Spleen (tissue), 11 donors: Measurements from ENCODE around the gene CCDC102A. TPM values are rescaled to one million over a fixed set of nuclear protein-coding genes. Genes with fewer than 3 reads are reported as not detected.

Experiments used
- DNase-seq: peaks from one replicate; pipeline ENCODE4 v3.0.0-alpha.2; 2020
- H3K27ac ChIP-seq, 8 donors: fragments of 200-600 bp; sonication (generic) in 7 of 8; 1 replicate in 4 of 8; 2 replicates in 4 of 8; pipeline versions ENCODE4 v1.5.0 to v1.8.0; 2016 to 2021; ENCODE audit warnings: inconsistent platforms in 4 of 8, mild to moderate bottlenecking in 4 of 8, moderate library complexity in 1 of 8
- H3K27me3 ChIP-seq, 7 donors: fragments of 200-600 bp; sonication (generic) in 6 of 7; replicated peaks in 1 of 7; 1 replicate in 4 of 7; 2 replicates in 3 of 7; pipeline versions ENCODE4 v1.5.0 to v1.8.0; 2016 to 2021; ENCODE audit warnings: inconsistent platforms in 3 of 7, mild to moderate bottlenecking in 1 of 7
- H3K36me3 ChIP-seq, 6 donors: fragments of 200-600 bp; sonication (generic) in 5 of 6; 1 replicate in 4 of 6; 2 replicates in 2 of 6; pipeline versions ENCODE4 v1.5.0 to v1.8.0; 2016 to 2021; ENCODE audit warnings: inconsistent platforms in 2 of 6
- H3K4me1 ChIP-seq, 6 donors: fragments of 200-600 bp; sonication (generic) in 5 of 6; 1 replicate in 3 of 6; 2 replicates in 3 of 6; pipeline versions ENCODE4 v1.5.0 to v1.8.0; 2016 to 2021; ENCODE audit warnings: inconsistent platforms in 3 of 6
- H3K4me3 ChIP-seq, 8 donors: fragments of 200-600 bp; sonication (generic) in 7 of 8; 1 replicate in 4 of 8; 2 replicates in 4 of 8; pipeline versions ENCODE4 v1.5.0 to v1.8.0; 2016 to 2021; ENCODE audit warnings: inconsistent platforms in 4 of 8, mild to moderate bottlenecking in 4 of 8, moderate library complexity in 2 of 8
- H3K9me3 ChIP-seq, 8 donors: fragments of 200-600 bp; sonication (generic) in 7 of 8; 1 replicate in 4 of 8; 2 replicates in 4 of 8; pipeline versions ENCODE4 v1.5.0 to v1.8.0; 2016 to 2021; ENCODE audit warnings: inconsistent platforms in 4 of 8
- CTCF ChIP-seq, 11 experiments: fragments of 200-600 bp in 7 of 11; fragments of 450-650 bp in 4 of 11; sonication (generic) in 4 of 11; IDR thresholded peaks in 8 of 11; conservative IDR thresholded peaks in 3 of 11; 1 replicate in 7 of 11; 2 replicates in 4 of 11; pipeline versions ENCODE4 v1.4.0 to v1.8.0; 2016 to 2021; ENCODE audit warnings: antibody characterized with exemption in 11 of 11, inconsistent platforms in 4 of 11, mild to moderate bottlenecking in 1 of 11
- POLR2A ChIP-seq, 3 donors: fragments of 450-650 bp; IDR thresholded peaks; one replicate each; pipeline ENCODE4 v1.5.1; 2017; ENCODE audit warnings: antibody characterized with exemption in 3 of 3, mild to moderate bottlenecking in 1 of 3
- POLR2AphosphoS5 ChIP-seq, 3 donors: sonication (generic); formaldehyde crosslinking; IDR thresholded peaks; one replicate each; pipeline ENCODE4 v1.5.1; 2017; ENCODE audit warnings: antibody characterized with exemption in 3 of 3
- WGBS, 5 donors: extraction: QIAGEN DNeasy Blood & Tissue Kit in 3 of 5; methylation state at CpG; one replicate each; pipeline versions ENCODE4 v1.1.5 to v1.1.7; 2013 to 2018; 5-methylcytosine and 5-hydroxymethylcytosine counted together
- intact Hi-C: fragments of 100-400 bp; cut with DNase I; formaldehyde crosslinking; loops from one replicate; pipeline ENCODE4 v1.15.0; 2023; ENCODE audit warnings: low total_unique reads
- polyA plus RNA-seq, 3 donors: library from polyadenylated mRNA; stranded (reverse); fragments of 200-250 nt; gene quantifications; one replicate each; pipeline ENCODE4 v1.2.1, GENCODE V29; 2013
- total RNA-seq, 7 donors: library from RNA; depleted of rRNA in 3 of 7; stranded (reverse); fragments of >200 nt in 3 of 7; fragmentation: NEBNext Ultra II Directional in 4 of 7; extraction: Animal tissue kit (Norgen Biotek cat#: 25700) in 4 of 7; gene quantifications; one replicate each; pipeline versions ENCODE4 v1.1.0 to v1.2.1, GENCODE V29; 2016 to 2021
- donor health status: healthy with polysubstance abuse.
- donor health status: DM: no; HTN: no; CAD: no; lungs with moderate emphysema.
- donor health status: DM: no; HTN: no; CAD: no.
- donor health status: Bipolar disorder and iron deficiency.
- donor health status: healthy.
- donor health status: DM: no; HTN: no; CAD: no.
- donor health status: DM: yes; HTN: yes; CAD: no.

The CCDC102A gene
- total and polyA plus RNA-seq, 10 donors = 4.6 to 14.8 (median 7.8) TPM

GRCh38 chr16:57559072-57559790, 22.9 kb upstream of the CCDC102A start:
- no peak overlapping the region for H3K4me3 ChIP-seq
- TF ChIP-seq CTCF (IDR thresholded peaks at IDR 0.05 in 8 of 11, conservative IDR thresholded peaks at IDR 0.05 in 3 of 11) (no peak), POLR2AphosphoS5 (IDR thresholded peaks at IDR 0.05) (no peak), POLR2A (IDR thresholded peaks at IDR 0.05) (no peak)
- DNase-seq = no peak
- peaks cover 0 to 2% (median 0%) of the 10 kb centered on the region in 7 donors for H3K27me3 ChIP-seq
- H3K36me3 ChIP-seq = peaks cover 0 to 24% (median 7%) of the 10 kb centered on the region in 6 donors
- H3K4me1 ChIP-seq = peaks cover 0 to 19% (median 0%) of the 10 kb centered on the region in 6 donors
- intact Hi-C loops = no loop called here
- H3K27ac ChIP-seq = no peak overlapping the region
- WGBS, 5 donors = 80 to 95% (median 88%) methylated on average over 4 of the region's 4 CpGs
- H3K9me3 ChIP-seq = peaks cover 0 to 30% (median 15%) of the 10 kb centered on the region in 8 donors

- intact Hi-C loops = no loop called here
- TF ChIP-seq POLR2A (IDR thresholded peaks at IDR 0.05) = no peak
- TF ChIP-seq POLR2AphosphoS5 (IDR thresholded peaks at IDR 0.05) = no peak
- no peak for TF ChIP-seq CTCF (IDR thresholded peaks at IDR 0.05 in 8 of 11, conservative IDR thresholded peaks at IDR 0.05 in 3 of 11)
Measured at GRCh38 chr16:57556941-57557541, 20.7 kb upstream of the CCDC102A start.

GRCh38 chr16:57555831-57556230, 19.5 kb upstream of the CCDC102A start:
- TF ChIP-seq CTCF (IDR thresholded peaks at IDR 0.05 in 8 of 11, conservative IDR thresholded peaks at IDR 0.05 in 3 of 11) = no peak
- TF ChIP-seq POLR2A (IDR thresholded peaks at IDR 0.05) = no peak
- TF ChIP-seq POLR2AphosphoS5 (IDR thresholded peaks at IDR 0.05) = no peak
- DNase-seq = no peak
- H3K4me1 ChIP-seq = peaks cover 0 to 27% (median 0%) of the 10 kb centered on the region in 6 donors
- WGBS, 5 donors = 82 to 98% (median 91%) methylated on average over 3 of the region's 3 CpGs
- no peak overlapping the region for H3K4me3 ChIP-seq
- H3K27me3 ChIP-seq = no peaks in the 10 kb centered on the region
- no peak overlapping the region for H3K27ac ChIP-seq
- intact Hi-C loops = no loop called here
- peaks cover 0 to 23% (median 9%) of the 10 kb centered on the region in 8 donors for H3K9me3 ChIP-seq
- peaks cover 0 to 8% (median 0%) of the 10 kb centered on the region in 6 donors for H3K36me3 ChIP-seq

More at GRCh38 chr16:57556941-57557541, 20.7 kb upstream of the CCDC102A start:
- DNase-seq = no peak
- Histone ChIP-seq H3K4me3 (no peak overlapping the region), H3K27ac (no peak overlapping the region), H3K4me1 (peaks cover 0 to 22% (median 0%) of the 10 kb centered on the region in 6 donors), H3K27me3 (no peaks in the 10 kb centered on the region), H3K9me3 (peaks cover 0 to 30% (median 15%) of the 10 kb centered on the region in 8 donors), H3K36me3 (peaks cover 0 to 5% (median under 1%) of the 10 kb centered on the region in 6 donors)
- 84 to 89% (median 86%) methylated on average over 8 of the region's 8 CpGs for WGBS, 5 donors

- TF ChIP-seq CTCF (IDR thresholded peaks at IDR 0.05 in 8 of 11, conservative IDR thresholded peaks at IDR 0.05 in 3 of 11) (no peak), POLR2A (IDR thresholded peaks at IDR 0.05) (no peak), POLR2AphosphoS5 (IDR thresholded peaks at IDR 0.05) (no peak)
- peaks cover 0 to 17% (median 2%) of the 10 kb centered on the region in 8 donors for H3K9me3 ChIP-seq
- intact Hi-C loops = no loop called here
- DNase-seq = no peak
- 77 to 93% (median 90%) methylated on average over 3 of the region's 3 CpGs for WGBS, 5 donors
- H3K4me3 ChIP-seq = no peak overlapping the region
- no peaks in the 10 kb centered on the region for H3K27me3 ChIP-seq
- H3K27ac ChIP-seq = no peak overlapping the region
- peaks cover 4 to 56% (median 17%) of the 10 kb centered on the region in 6 donors for H3K4me1 ChIP-seq
- peaks cover 0 to 8% (median 0%) of the 10 kb centered on the region in 6 donors for H3K36me3 ChIP-seq
Measured at GRCh38 chr16:57551057-57551456, 14.7 kb upstream of the CCDC102A start.
